ENCODE measurements around the gene HAUS3.

DNA sequence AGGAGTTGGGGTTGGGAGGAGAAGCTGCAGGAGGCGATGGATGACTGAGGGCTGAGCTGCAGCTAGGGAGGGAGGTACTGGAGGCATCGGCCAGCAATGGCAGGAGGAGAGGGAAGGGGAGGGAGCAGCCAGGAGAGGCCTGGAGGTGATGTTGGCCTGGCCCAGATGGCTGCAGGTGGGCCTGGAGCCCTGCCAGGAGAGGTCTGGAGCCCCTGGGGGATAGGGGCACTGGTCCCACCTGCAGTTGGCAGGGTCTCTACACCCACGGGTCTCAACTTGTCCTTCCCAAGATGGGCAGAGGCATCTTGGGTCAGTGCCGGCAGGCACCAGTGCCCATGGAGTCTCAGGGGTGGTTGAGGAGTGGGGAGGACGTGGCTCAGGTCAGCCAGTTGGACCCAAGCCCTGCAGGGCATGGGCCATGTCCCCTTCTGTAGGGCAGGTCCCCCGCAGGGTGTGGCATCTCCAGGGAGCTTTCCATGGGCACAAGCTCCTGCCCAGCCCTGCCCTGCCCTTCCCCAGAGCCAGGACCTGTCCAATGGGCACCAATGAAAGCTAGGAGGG lies 22.6 kb upstream of the HAUS3 start:
- TF ChIP-seq PPARA (CRISPR knock-in tag; IDR thresholded peaks at IDR 0.05; ENCODE audit: borderline replicate concordance) (no peak), SNAI2 (CRISPR knock-in tag; IDR thresholded peaks at IDR 0.05) (no peak), CREB5 (CRISPR knock-in tag; IDR thresholded peaks at IDR 0.05; ENCODE audit: low read depth) (no peak), ZNF565 (CRISPR knock-in tag; conservative IDR thresholded peaks at IDR 0.05; ENCODE audit: low read depth) (no peak), CSRNP3 (CRISPR knock-in tag; IDR thresholded peaks at IDR 0.05) (no peak), ZC3H10 (CRISPR knock-in tag; IDR thresholded peaks at IDR 0.05) (no peak), ZFP30 (CRISPR knock-in tag; IDR thresholded peaks at IDR 0.05) (no peak), ZNF8 (CRISPR knock-in tag; IDR thresholded peaks at IDR 0.05) (no peak), BACH2 (CRISPR knock-in tag; IDR thresholded peaks at IDR 0.05; ENCODE audit: borderline replicate concordance) (no peak)
- TF ChIP-seq, protein P1, sequence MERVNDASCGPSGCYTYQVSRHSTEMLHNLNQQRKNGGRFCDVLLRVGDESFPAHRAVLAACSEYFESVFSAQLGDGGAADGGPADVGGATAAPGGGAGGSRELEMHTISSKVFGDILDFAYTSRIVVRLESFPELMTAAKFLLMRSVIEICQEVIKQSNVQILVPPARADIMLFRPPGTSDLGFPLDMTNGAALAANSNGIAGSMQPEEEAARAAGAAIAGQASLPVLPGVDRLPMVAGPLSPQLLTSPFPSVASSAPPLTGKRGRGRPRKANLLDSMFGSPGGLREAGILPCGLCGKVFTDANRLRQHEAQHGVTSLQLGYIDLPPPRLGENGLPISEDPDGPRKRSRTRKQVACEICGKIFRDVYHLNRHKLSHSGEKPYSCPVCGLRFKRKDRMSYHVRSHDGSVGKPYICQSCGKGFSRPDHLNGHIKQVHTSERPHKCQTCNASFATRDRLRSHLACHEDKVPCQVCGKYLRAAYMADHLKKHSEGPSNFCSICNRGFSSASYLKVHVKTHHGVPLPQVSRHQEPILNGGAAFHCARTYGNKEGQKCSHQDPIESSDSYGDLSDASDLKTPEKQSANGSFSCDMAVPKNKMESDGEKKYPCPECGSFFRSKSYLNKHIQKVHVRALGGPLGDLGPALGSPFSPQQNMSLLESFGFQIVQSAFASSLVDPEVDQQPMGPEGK (CRISPR knock-in tag; IDR thresholded peaks at IDR 0.05; ENCODE audit: borderline replicate concordance): no peak

Measured in SK-N-SH treated with all-trans-retinoic acid at 6 μM for 48 hours (cell line).